ENCODE measurements around the gene NEK11.

NEK11 gene

GRCh38 chr3:131141770-131142169 is 115.1 kb downstream of the NEK11 start:
- ChIA-PET CTCF (interaction anchor here (0.6 kb wide), 1 partner anchor 10 kb away, joined by 6 read pairs; no protein-coding TSS in a partner anchor), POLR2A (ENCODE audit: low non-redundant PET) (no interaction called here)
- no peak for DNase-seq (ENCODE audit: low spot score)
- H3K27ac ChIP-seq, result no peak overlapping the region
- TF ChIP-seq CTCF (conservative IDR thresholded peaks at IDR 0.05; ENCODE audit: low read depth), result no peak

- DNase-seq (ENCODE audit: low spot score), result no peak
- TF ChIP-seq CTCF (conservative IDR thresholded peaks at IDR 0.05; ENCODE audit: low read depth), result no peak
- CTCF ChIA-PET, result interaction anchor here (0.6 to 1.2 kb wide), 3 partner anchors 67 to 1991 kb away, joined by 3 to 4 read pairs (median 3); no protein-coding TSS in a partner anchor
- no peak overlapping the region for H3K27ac ChIP-seq
- POLR2A ChIA-PET (ENCODE audit: low non-redundant PET), result interaction anchor here (0.6 kb wide), 1 partner anchor 12 kb away, joined by 3 read pairs; no protein-coding TSS in a partner anchor
These were observed 115.9 kb downstream of the NEK11 start for GRCh38 chr3:131142580-131142979.

GRCh38 chr3:131143802-131144201 is 117.1 kb downstream of the NEK11 start:
- no peak overlapping the region for H3K27ac ChIP-seq
- TF ChIP-seq CTCF (conservative IDR thresholded peaks at IDR 0.05; ENCODE audit: low read depth), result no peak
- no peak for DNase-seq (ENCODE audit: low spot score)
- ChIA-PET POLR2A (ENCODE audit: low non-redundant PET) (no interaction called here), CTCF (no interaction called here)

- no peak overlapping the region for H3K27ac ChIP-seq
- POLR2A ChIA-PET (ENCODE audit: low non-redundant PET), result no interaction called here
- TF ChIP-seq CTCF (conservative IDR thresholded peaks at IDR 0.05; ENCODE audit: low read depth), result no peak
- DNase-seq (ENCODE audit: low spot score), result no peak
- CTCF ChIA-PET, result interaction anchor here (0.6 to 0.7 kb wide), 2 partner anchors 53 to 87 kb away, joined by 3 to 4 read pairs; no protein-coding TSS in a partner anchor
These were observed 120.9 kb downstream of the NEK11 start for GRCh38 chr3:131147534-131147933.

GRCh38 chr3:131158434-131158833 is 131.8 kb downstream of the NEK11 start:
- DNase-seq (ENCODE audit: low spot score), result no peak
- no peak for TF ChIP-seq CTCF (conservative IDR thresholded peaks at IDR 0.05; ENCODE audit: low read depth)
- CTCF ChIA-PET, result no interaction called here
- H3K27ac ChIP-seq, result no peak overlapping the region
- POLR2A ChIA-PET (ENCODE audit: low non-redundant PET), result no interaction called here

- DNase-seq (ENCODE audit: low spot score), result no peak
- ChIA-PET CTCF (no interaction called here), POLR2A (ENCODE audit: low non-redundant PET) (no interaction called here)
- H3K27ac ChIP-seq, result no peak overlapping the region
- no peak for TF ChIP-seq CTCF (conservative IDR thresholded peaks at IDR 0.05; ENCODE audit: low read depth)
These were observed 135.8 kb downstream of the NEK11 start for GRCh38 chr3:131162516-131162915.

Data from RWPE1 (cell line).